ENCODE measurements around the gene UXS1. TPM values are rescaled to one million over a fixed set of nuclear protein-coding genes. Genes with fewer than 3 reads are reported as not detected.

Gene UXS1
- total RNA-seq, 1 donor from 2014 or later, result 60.7 TPM

- no peaks in the 10 kb centered on the region for H3K27me3 Mint-ChIP-seq
- no peaks in the 10 kb centered on the region for H3K9me3 Mint-ChIP-seq (ENCODE audit: low read depth)
- no peak overlapping the region for H3K27ac Mint-ChIP-seq
- no peak for DNase-seq (ENCODE audit: low spot score, unreplicated experiment)
- peaks cover 17% of the 10 kb centered on the region for H3K4me1 Mint-ChIP-seq (ENCODE audit: low read depth)
- H3K36me3 Mint-ChIP-seq (ENCODE audit: insufficient read depth), result peaks cover 4% of the 10 kb centered on the region
- H3K4me3 Mint-ChIP-seq (ENCODE audit: low read depth), result no peak overlapping the region
- TF ChIP-seq CTCF (IDR thresholded peaks at IDR 0.05; ENCODE audit: unreplicated experiment), result no peak
Observed at GRCh38 chr2:106180602-106181001, 13.5 kb downstream of the UXS1 start.

GRCh38 chr2:106178716-106179115, 15.4 kb downstream of the UXS1 start:
- no peaks in the 10 kb centered on the region for H3K9me3 Mint-ChIP-seq (ENCODE audit: low read depth)
- H3K27ac Mint-ChIP-seq, result no peak overlapping the region
- TF ChIP-seq CTCF (IDR thresholded peaks at IDR 0.05; ENCODE audit: unreplicated experiment), result no peak
- peaks cover 4% of the 10 kb centered on the region for H3K36me3 Mint-ChIP-seq (ENCODE audit: insufficient read depth)
- H3K4me1 Mint-ChIP-seq (ENCODE audit: low read depth), result peaks cover 19% of the 10 kb centered on the region
- DNase-seq (ENCODE audit: low spot score, unreplicated experiment), result no peak
- H3K4me3 Mint-ChIP-seq (ENCODE audit: low read depth), result no peak overlapping the region
- H3K27me3 Mint-ChIP-seq, result no peaks in the 10 kb centered on the region

- Mint-ChIP-seq H3K4me3 (ENCODE audit: low read depth) (no peak overlapping the region), H3K36me3 (ENCODE audit: insufficient read depth) (peaks cover 4% of the 10 kb centered on the region), H3K27me3 (no peaks in the 10 kb centered on the region), H3K9me3 (ENCODE audit: low read depth) (no peaks in the 10 kb centered on the region), H3K27ac (no peak overlapping the region), H3K4me1 (ENCODE audit: low read depth) (peaks cover 19% of the 10 kb centered on the region)
- no peak for DNase-seq (ENCODE audit: low spot score, unreplicated experiment)
- no peak for TF ChIP-seq CTCF (IDR thresholded peaks at IDR 0.05; ENCODE audit: unreplicated experiment)
Observed at GRCh38 chr2:106177581-106177980, 16.5 kb downstream of the UXS1 start.

GRCh38 chr2:106176446-106177099, 17.5 kb downstream of the UXS1 start:
- Mint-ChIP-seq H3K36me3 (ENCODE audit: insufficient read depth) (peaks cover 4% of the 10 kb centered on the region), H3K27ac (no peak overlapping the region), H3K27me3 (no peaks in the 10 kb centered on the region), H3K4me3 (ENCODE audit: low read depth) (no peak overlapping the region), H3K4me1 (ENCODE audit: low read depth) (peaks cover 19% of the 10 kb centered on the region), H3K9me3 (ENCODE audit: low read depth) (no peaks in the 10 kb centered on the region)
- no peak for TF ChIP-seq CTCF (IDR thresholded peaks at IDR 0.05; ENCODE audit: unreplicated experiment)
- DNase-seq (ENCODE audit: low spot score, unreplicated experiment), result no peak

- Mint-ChIP-seq H3K36me3 (ENCODE audit: insufficient read depth) (peaks cover 4% of the 10 kb centered on the region), H3K4me3 (ENCODE audit: low read depth) (no peak overlapping the region), H3K4me1 (ENCODE audit: low read depth) (peaks cover 14% of the 10 kb centered on the region), H3K27ac (no peak overlapping the region), H3K9me3 (ENCODE audit: low read depth) (no peaks in the 10 kb centered on the region), H3K27me3 (no peaks in the 10 kb centered on the region)
- no peak for DNase-seq (ENCODE audit: low spot score, unreplicated experiment)
- no peak for TF ChIP-seq CTCF (IDR thresholded peaks at IDR 0.05; ENCODE audit: unreplicated experiment)
Observed at GRCh38 chr2:106175086-106175850, 18.8 kb downstream of the UXS1 start.

Data from progenitor cell of endocrine pancreas (in vitro differentiated cells).